DMS79 (cell line): ENCODE data around the gene OSBPL10.

Experiments
- DNase-seq: peaks from one replicate; lab custom pipeline; 2025; lab: John Stamatoyannopoulos, UW

OSBPL10 gene

GRCh38 chr3:31988271-31988670 lies 7.2 kb upstream of the OSBPL10 start:
- no peak for DNase-seq

DNA sequence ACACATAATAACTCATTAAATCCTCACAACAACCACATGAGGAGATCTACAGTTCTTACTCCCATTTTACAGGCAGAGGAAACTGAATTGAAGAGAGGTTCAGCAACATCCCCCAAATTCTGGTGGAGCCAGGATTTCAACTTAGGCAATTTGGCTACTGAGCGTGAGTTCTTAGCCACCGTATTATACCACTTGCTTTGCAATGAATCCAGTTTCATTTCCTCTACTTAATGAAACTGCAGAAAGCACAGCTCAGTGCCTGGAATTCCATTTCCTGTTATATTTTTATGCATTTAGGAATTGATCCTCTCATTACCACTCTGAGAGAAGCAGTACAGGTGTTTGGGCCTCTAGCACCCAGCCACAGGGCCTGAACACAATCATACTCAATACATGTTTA lies 4.8 kb upstream of the OSBPL10 start:
- DNase-seq, result no peak

GRCh38 chr3:31984321-31984720 lies 3.3 kb upstream of the OSBPL10 start:
- DNase-seq, result no peak

GRCh38 chr3:31980530-31981205 lies 394 bp downstream of the OSBPL10 start:
- peak; percentile 38 for DNase-seq

GRCh38 chr3:31979001-31979697 lies 1.9 kb downstream of the OSBPL10 start:
- no peak for DNase-seq

GRCh38 chr3:31978553-31978952 lies 2.5 kb downstream of the OSBPL10 start:
- DNase-seq, result no peak

DNA sequence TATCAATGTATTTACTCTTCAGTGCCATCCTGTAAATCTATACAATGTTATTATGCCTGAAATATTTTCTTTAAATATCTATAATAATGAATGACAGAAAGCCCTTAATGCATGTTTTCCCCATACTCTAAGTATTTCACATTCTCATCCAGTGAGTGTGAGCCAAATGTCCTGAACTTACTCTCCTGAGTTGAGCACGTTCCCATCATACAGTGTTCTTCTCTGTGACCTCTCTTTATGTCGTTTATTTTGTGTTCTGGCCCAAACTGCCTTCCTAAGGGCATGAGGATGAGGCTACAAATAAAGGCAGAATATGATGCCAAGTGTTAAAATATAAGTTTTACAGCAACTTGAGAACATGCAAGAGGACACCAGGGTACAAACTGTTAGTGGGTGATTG lies 3.3 kb downstream of the OSBPL10 start:
- no peak for DNase-seq

- no peak for DNase-seq
These were observed 4.8 kb downstream of the OSBPL10 start for GRCh38 chr3:31976302-31976701.

GRCh38 chr3:31974964-31975363 lies 6.1 kb downstream of the OSBPL10 start:
- DNase-seq, result no peak

- DNase-seq, result no peak
These were observed 6.6 kb downstream of the OSBPL10 start for GRCh38 chr3:31974471-31974870.

DNA sequence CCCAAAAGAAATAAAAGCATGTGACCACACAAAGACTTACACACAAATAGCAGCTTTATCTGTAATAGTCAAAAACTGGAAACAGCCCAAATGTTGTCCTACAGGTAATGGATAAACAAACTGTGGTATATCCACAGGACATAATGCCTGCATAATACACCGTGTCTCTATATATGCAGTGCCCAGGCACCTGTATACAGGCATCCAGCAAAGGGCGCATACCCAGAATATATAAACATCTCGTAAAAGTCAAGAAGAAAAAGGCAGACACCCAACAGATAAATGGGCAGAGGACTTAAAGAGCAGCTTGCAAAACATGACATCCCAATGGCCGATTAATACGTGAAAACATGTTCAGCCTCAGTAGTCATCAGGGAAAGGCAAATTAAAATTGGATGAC lies 7.2 kb downstream of the OSBPL10 start:
- DNase-seq, result no peak

GRCh38 chr3:31973081-31973480 lies 8.0 kb downstream of the OSBPL10 start:
- no peak for DNase-seq

- DNase-seq, result no peak
These were observed 9.5 kb downstream of the OSBPL10 start for GRCh38 chr3:31971607-31972006.

- no peak for DNase-seq
These were observed 12.1 kb downstream of the OSBPL10 start for GRCh38 chr3:31968927-31969418.

DNA sequence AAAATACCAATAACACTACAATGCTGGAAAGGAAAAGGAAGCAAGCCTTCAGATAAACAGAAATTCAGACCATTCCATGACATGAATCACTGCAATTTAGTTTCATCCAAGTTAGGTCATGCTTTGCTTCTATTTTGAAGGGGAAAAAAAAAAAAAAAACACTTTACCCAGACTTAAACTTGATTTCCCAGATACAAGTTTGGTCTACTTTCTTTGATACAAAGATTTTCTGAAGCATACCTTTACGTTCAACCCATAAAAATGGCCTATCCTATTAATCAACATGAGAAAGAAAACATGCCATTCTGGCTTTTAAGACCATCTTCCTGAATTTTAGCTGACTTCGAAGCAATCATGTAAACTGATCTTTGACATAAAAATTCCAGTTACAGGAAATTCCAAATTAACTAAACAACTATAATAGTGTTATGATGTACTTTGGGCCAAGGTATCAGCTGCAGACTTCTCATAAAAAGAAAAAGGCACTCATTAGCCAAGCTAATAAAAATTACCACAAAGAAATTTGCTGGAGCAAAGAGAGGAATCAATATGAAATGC lies 12.6 kb downstream of the OSBPL10 start:
- DNase-seq, result no peak

- no peak for DNase-seq
These were observed 13.5 kb downstream of the OSBPL10 start for GRCh38 chr3:31967592-31967991.

DNA sequence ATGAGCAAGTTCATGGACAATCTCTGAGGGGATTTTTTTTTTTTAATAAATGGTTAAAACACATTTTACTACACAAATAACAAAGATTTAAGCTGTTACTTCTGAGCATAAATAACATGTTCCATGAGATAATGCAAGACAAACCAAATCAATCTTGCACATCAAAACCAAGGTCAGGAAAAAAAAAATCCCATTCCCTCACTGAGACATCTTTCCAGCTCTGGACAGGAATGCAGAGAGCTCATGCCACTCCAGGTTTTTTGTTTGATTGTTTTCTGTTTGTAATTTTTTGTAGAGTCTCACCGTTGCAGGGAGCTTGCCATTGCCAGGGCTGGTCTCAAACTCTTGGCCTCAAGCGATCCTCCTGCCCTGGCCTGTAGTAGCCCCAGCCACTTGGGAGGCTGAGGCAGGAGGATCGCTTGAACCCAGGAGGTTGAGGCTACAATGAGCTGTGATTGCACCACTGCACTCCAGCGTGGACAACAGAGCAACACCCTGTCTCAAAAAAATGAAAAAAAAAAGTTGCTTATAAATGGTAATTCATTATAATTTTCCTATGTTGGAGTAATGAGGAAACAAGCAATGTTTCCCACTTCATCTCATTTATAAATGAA lies 14.0 kb downstream of the OSBPL10 start:
- no peak for DNase-seq

DNA sequence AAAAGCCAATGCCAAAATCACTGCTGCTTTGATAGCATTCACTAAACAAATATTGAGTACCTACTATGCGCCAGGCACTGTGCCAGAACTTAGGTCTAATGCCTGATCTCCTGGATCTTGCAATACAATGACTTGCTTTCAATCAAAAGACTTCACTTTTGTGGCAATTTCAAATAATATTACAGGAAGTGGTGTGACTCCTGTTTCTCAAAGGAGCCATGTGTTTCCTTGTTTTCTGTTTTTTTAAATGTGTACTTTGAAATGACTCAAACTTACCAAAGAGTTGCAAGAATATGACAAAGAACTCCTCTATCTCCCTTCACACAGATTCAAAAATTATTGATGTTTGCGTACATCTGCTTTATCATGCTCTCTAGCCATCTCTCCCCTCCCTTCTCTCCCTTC lies 18.3 kb downstream of the OSBPL10 start:
- no peak for DNase-seq

DNA sequence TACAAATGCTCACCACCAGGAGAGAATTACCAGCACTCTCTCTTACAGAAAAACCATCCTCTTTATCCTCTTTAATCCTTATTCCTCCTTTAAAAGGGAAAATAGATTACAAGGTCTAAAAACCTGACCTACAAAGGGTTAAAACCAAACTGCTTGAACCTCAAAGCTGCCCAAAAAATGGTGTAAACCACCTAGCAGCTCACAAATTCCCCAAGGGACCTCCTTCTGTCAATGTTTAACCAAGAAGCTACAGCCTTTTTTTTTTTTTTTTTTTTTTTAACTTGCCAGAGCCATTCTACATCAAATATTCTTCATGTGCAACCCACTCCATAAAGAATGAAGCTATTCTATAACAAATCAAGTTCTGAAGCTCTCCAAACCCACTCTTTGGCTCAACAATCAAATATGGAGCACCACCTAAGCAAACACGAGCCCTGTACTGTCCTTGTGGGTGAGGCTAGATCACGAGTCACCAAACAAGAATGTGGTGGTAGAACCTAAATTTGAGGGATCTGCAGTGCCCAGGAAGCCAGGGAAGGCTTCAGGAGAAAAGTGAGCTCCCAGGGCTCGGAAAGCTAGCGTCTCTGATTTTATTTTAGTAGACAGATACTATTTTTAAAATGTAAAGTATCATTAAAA lies 20.1 kb downstream of the OSBPL10 start:
- DNase-seq, result no peak

GRCh38 chr3:31959951-31960792 lies 20.9 kb downstream of the OSBPL10 start:
- DNase-seq, result no peak

GRCh38 chr3:31959251-31959650 lies 21.8 kb downstream of the OSBPL10 start:
- no peak for DNase-seq
